ENCODE data around the gene PIK3IP1.

Gene PIK3IP1, protein sequence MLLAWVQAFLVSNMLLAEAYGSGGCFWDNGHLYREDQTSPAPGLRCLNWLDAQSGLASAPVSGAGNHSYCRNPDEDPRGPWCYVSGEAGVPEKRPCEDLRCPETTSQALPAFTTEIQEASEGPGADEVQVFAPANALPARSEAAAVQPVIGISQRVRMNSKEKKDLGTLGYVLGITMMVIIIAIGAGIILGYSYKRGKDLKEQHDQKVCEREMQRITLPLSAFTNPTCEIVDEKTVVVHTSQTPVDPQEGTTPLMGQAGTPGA

DNA sequence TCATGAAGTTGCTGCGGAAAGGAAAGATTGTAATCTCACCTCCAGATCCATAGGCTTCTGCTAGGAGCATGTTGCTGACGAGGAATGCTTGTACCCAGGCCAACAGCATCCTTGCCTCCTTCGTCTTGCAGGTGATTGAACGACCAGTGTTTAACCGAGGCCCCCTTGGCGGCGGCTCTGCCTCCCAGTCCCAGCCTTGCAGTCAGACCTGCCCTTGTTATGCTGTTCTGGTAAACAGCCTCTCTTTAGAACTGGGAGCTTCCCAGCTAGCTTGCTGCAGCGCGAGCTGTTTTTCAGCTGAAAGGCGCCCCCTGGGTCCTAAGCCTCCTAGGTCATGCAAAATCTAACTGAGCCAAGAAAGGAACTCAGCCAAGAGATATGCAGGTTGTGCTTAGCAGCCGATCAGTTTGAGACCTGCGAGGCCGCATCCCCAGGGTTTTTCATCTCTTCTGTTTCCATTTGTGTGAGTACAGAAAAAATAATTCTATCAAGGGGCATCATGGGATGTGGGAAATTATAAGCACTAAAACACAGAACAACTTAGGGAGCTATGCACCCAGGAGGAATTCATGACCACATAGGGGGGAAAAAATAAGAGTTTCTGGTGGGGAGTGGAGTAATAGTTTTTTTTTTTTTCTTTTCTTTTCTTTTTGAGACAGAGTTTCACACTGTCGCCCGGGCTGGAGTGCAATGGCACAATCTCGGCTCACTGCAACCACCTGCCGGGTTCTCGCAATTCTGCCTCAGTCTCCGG lies at the start of gene PIK3IP1:
TSS of gene PIK3IP1 (minus strand) at position 253 of the 754 bp plus-strand sequence. CDS start at position 109, 144 bp downstream.
- peak; percentile 87 to 97 (median 94) for DNase-seq
- intact Hi-C loops (cut with DNase I), result loop anchor here (5.0 kb wide), 1 partner anchor 105 kb away; the partner anchor contains the start of gene DRG1

DNA sequence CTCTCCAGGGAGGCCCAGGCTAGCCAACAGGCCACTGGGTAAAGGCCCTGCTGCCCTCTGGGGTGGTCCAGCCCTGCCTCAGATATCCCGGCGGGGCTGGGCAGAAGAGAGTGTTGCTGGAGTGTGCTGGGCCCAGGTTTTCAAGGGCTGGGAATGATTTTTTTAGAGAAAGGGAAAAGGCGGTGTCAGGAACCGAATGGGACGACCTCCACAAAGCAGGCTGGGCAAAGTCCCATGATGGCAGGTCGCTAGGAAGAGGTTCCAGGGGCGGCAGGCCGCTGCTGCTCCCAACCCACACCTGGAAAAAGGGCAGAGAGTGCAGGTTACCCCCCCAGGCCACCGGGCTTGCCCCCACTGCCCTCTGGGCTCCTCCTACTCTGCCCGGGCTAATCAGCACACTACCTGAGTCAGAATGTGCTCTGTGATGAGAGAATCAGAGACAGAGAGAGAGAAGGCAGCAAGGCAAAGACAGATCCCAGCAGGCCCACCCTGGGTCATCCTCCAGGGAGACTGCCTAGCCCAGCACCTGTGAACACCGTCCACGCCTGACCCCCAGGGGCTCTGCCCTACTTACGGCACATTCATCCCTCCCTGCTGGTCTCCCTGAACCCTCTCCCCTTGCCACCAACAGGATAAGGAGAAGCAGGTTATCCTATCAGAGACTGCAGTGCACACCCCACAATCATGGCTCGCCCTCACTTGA lies 49.2 kb upstream of the PIK3IP1 start:
- intact Hi-C loops (cut with DNase I), result no loop called here
- no peak for DNase-seq

DNA sequence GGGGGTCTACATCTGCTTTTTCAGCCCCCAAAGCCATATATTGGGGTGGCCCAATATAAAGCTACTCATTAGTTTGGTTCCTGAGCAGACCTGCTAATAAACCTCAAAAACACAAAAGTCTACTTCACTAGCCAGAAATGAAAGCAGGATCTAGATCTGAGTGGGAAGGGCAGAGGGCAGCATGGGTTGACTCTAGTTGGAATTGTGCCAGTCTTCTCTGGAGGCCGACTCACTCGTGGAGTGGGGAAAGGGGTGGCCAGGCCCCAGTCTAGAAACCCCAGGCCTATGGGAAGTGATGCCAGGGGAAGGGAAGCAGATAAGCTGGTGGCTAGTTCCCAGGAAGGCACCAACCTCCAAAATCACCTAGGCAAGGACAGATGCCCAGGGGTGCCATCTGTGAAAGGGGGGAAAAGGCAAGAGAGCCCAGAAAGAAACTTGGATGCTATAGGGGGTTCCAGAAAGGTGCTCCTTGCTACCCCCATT lies 48.5 kb upstream of the PIK3IP1 start:
- intact Hi-C loops (cut with DNase I), result no loop called here

DNA sequence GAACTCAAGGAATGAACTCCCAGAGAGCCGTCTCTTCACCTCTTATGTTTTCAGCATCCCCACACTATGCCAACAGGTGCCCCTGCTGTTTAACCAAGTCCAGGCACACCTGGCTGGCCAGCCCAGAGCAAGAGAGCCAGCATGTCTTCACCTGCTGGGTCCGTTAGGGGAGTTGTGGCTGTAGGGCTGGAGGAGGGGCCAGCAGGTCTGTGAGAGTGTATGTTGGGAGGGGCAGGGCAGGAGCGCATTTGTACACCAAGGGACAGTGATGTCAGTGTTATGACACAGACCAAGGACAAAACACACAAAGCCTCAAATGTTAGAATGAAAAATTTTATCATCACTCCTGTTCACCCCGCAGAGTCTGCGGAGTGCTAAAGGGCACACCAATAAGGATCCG lies 48.1 kb upstream of the PIK3IP1 start:
- no peak for DNase-seq

More for the DNA sequence above, 48.5 kb upstream of the PIK3IP1 start:
- DNase-seq, result no peak

DNA sequence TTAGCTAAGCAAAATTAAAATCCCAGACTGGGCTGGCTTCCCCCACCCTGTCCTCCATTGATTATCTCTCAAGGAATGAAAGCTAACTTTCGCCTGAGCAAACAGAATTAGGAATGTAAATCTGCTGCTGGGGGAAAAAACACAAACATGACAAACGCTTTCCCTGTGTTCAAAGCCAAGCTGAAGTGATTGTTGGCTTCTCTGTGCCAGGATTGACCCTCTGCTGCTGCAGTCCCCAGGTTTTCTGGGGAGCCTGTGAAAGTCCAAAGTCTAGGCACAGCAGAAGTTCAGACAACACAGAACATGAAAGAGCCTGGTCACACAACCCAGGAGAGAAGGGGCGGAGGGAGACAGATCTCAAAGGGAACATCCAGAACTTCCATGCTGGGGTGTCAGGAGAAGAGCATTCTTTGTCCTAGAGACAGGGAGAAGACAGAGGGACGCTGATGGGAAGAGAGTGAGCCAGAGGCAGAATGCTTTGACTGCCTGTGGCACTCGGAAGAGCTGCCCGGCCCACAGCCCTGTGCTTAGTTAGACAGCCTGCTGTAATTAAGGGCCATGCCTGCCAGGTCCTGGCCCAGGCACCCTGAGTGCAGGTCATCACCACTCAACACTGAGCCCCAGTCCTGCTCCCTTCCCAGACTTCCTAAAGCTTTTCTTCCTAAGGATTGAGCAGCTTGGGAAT lies 47.0 kb upstream of the PIK3IP1 start:
- DNase-seq, result no peak
- intact Hi-C loops (cut with DNase I), result no loop called here

More for the DNA sequence above, 48.1 kb upstream of the PIK3IP1 start:
- intact Hi-C loops (cut with DNase I), result no loop called here

DNA sequence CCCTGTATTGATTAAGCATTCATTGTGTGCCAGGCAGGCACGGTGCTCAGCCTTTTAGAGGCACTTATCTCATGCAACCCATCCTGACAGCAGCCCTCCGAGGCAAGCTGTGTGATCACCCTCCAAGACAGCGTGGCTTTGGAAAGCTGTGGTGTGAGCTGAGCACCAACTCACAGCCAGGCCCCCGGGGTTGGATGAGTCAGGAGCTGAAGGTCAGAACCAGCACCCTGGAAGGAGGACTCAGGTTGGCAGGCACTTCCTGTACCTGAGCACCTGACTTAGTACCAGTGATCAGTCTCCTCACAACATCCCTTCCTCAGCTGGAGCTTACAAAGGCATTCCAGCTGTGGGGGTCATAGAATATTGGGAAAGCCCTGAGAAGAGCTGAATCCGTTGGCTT lies 44.9 kb upstream of the PIK3IP1 start:
- no peak for DNase-seq
- intact Hi-C loops (cut with DNase I), result no loop called here

DNA sequence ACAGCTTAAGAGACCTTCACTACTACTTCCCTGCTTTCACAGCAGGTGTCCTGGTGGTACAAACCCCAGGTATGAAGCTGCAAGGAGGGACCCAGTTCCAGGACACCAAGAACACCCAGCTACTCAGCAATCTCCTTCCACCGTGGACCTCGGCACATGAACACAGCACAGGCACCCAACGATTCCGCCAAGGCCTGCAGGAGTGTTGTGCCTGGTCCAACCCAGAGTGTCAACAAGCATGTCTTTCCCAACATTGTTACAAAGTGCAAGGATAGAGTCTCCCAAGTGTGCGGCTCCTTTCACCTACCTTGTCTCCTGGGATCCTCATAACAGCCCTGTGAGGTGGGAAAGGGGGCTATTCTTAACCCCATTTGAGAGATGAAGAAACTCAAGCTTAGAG lies 42.0 kb upstream of the PIK3IP1 start:
- DNase-seq, result no peak
- intact Hi-C loops (cut with DNase I), result no loop called here

DNA sequence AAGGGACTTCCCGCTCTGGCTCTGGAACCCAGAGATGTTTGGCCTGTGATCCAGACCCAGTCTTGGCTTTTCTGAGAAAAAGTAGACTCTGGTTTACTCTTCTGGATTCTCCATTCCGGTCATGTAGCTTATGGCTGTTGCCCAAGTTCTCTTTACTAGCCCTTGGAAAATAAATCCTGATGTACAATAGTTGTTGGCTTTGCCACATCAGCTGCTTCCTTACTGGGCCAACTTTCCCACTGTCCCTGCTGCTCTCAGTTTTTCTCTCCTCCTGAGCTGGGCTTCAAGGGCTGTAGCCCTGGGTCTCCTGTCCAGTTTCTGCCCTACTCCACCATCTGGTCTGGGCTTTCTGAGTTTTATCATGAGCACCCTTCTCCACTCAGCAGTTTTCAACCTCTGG lies 41.4 kb upstream of the PIK3IP1 start:
- intact Hi-C loops (cut with DNase I), result no loop called here
- DNase-seq, result peak in 5 of 42 donors; percentile 21 to 40 (median 33)

DNA sequence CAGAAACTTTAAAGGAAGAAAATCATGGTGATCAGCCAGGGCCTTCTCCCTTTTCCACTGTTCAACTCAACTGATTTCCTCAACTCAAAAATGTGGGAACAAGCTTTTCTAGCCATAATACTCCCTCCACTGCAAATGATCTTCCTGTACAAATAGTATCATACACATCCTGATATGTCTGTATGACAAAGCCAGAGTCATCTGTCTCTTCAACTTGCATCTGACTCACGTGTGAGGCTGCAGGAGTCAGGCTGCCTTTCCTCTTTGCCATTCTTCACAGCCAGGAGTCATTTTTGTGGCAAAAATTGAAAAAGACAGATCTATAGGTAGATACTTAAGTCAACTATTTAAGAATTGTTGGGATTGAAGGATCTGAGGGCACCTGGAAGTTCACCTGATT lies 40.6 kb upstream of the PIK3IP1 start:
- intact Hi-C loops (cut with DNase I), result no loop called here

DNA sequence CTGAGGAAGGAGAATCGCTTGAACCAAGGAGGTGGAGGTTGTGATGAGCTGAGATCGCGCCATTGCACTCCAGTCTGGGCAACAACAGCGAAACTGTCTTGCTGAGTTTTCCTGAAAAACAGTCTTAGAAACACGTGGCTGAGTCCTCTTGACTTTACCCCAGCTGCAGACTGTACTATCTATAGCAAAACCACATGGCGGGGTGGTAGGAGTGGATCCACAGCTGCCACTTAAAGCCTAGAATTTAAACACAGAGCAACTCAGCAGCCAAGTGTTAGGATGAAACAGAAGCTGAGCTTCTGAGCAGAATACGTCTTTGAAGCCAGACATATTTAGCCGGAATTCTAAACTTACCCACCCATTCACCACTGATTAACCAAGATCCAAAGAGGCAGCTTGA lies 39.7 kb upstream of the PIK3IP1 start:
- intact Hi-C loops (cut with DNase I), result no loop called here
- DNase-seq, result peak in 25 of 42 donors; percentile 9 to 88 (median 57)

More for the DNA sequence above, 40.6 kb upstream of the PIK3IP1 start:
- DNase-seq, result peak in 2 of 42 donors; percentile 28 to 45

DNA sequence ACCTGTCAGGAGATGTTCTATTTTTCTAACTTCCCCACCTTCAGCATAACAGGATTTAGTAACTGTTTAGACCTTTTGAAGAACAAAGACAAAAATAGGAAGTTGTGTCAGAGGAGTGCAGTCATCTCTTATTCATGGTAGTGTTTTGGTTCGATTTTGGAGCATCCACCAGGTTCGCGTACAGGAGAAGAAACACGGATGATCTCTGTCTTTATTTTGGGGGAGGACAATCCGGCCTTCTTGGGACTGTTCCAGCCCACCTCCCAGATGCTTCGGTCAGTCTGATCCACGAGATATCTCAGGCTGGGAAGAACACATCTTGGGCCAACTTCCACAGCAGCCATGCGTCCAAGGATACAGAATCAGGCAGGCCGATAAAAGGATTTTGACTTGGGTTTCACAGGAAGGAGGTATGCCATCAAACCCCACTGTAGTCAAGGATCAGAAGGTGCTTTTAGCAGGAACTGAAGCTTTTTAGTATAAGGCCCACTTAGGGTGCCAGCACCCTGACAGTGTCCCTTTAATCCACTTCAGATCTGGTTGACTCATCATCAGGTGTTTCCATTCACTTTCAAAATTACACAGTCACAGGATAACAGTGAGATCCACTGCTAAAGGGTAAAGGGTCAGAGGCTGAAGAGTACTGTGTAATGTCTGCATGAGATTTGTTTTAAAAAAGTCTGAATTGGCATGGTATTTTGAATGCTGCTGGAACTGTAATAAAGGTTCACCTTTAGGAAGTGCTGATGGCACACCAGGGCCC lies 37.3 kb upstream of the PIK3IP1 start:
- peak in 1 of 42 donors; percentile 9 for DNase-seq
- intact Hi-C loops (cut with DNase I), result no loop called here

DNA sequence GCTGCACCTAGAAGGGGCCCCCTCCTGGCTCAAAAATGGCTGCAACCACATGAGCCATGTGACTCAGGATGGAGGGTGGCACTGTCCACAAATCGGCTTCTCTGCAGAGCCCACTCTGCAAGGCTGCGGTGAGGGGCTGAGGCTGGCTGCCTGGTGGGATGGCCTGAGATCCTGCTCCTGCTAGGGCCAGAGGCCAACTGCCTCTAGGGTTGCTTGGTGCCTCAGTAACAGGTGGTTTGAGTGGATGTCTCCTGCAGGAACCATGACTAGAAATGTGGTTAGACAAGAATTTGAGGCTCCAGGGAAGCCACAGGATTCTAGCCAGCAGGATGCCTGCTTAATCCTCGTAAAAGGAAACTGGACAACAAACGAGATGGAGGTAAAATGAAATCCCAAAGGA lies 36.7 kb upstream of the PIK3IP1 start:
- intact Hi-C loops (cut with DNase I), result no loop called here
- DNase-seq, result no peak

DNA sequence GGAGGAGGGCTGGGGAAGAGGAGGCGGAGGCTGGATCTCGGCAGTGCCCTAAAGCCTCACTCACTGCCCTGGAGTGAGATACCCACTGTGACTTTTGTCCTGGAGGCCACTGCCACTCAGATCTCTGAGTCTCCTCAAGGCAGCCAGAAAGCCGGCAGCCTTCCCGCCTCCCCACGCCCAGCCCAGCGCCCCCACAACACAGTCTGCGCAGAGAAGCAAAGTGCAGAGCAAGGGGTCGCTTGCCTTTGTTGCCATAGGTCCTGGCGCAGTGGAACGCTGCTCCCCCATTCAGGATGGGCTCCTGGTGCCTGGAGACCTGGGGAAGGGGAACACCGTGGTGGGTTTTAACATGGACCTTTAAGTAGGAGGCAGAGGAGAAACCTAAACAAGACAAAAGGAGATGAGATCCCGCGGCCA lies 36.3 kb upstream of the PIK3IP1 start:
- intact Hi-C loops (cut with DNase I), result no loop called here
- DNase-seq, result no peak

DNA sequence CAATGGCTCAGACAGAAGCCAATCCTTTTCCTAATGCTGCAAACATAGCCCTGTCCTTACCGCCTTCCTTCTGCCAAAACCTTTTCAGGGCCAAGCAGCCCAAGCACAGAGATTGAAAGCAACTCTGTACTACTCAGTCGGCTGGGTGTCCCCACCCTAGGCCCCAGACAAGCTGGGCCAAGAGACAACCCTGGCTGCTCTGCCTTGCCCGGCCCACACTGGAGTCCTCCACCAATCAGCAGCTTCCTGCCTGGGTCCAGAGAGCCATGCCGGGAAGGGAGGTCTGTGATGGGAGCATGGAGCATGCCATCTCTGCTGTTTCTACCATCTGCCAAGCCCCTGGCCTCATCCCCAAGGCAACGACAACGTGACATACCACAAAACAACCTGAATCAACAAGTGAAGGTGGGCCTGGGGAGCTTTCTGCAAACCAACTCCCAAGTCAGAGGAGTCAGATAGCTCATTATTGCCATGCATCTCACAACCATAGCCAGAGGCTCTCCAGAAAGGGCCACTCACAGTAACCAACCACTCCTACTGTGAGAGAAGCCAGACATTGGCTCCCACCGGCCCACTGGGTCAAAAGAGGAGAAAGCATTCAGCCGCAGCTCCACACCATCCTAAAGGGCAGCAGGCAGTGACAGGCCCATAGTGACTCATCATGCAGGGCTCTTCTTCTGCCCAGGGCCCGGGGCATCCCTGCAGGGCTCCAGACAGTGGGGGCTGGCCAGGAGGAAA lies 35.7 kb upstream of the PIK3IP1 start:
- intact Hi-C loops (cut with DNase I), result no loop called here
- peak in 2 of 42 donors; percentile 44 to 49 for DNase-seq

DNA sequence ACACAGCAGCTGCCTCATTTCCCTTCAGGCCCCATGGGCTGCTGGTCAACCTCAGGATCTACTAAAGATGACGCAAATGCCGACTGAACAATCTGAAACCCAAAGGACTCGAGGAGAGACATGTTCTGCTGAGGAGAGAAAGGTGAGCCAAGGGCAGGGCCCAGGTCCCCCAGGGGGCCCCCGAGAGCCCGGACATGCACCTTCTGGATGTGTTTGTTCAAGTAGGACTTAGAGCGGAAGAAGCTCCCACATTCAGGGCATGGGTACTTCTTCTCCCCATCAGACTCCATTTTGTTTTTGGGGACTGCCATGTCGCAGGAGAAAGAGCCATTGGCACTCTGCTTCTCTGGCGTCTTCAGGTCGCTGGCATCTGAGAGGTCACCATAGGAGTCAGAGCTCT lies 34.6 kb upstream of the PIK3IP1 start:
- DNase-seq, result no peak
- intact Hi-C loops (cut with DNase I), result no loop called here

DNA sequence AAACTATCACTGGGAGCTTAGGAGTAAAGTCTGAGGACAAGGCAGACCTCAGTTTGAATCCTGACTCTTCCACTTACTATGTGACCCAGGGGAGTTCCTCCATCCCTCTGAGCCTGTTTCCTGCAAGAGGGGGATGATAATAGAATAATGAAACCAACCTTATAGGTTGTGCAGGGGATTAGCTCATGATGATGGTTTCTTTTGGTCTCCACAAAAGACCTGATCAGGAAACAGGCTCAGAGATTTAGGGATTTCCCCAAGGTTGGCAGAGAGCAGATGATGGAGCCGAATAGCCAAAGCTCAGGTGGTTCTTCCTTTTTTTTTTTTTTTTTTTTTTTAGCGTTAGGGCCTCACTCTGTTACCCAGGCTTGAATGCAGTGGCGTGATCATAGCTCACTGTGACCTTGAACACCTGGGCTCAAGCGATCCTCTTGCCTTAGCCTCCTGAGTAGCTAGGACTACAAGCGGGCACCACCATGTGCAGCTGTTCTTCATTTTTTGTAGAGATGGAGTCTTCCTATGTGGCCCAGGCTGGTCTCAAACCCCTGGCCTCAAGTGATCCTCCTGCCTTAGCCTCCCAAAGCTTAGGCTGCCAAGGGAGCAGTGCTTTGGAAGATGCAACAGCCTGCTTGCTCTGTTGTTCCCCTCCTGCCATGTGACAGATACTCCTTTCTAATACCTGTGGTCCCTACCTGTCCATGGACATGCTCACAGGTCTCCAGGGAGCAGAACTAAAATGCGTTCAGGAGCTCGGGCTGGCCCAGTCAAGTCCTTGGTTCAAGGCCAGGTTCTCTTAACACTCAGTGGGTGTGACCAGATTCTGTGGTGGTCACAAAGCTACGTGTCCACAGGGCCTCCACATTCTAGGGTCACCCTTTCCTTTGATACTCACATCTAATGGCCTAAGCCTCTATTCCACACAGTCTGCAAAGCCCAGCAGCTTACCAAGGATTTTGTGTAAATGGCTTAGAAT lies 31.6 kb upstream of the PIK3IP1 start:
- intact Hi-C loops (cut with DNase I), result no loop called here
- DNase-seq, result no peak

DNA sequence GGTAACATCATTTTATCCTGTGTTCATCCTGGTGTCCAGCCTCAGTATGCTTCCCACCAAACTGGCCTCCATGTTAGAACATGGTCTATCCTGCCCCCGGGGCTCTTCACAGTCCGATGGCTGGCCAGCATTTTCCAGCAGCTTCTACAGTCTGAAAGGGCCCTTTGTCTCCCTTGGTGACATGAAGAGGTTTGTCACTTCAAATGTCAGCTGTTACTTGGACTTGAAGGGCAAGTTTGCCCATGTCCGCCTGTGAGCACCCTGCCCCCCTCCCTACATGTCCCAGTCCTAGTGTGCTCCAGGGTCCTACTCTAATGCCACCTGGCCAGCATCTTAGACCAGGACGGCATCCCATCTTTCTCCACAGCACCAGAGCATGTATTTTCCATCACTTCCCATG lies 29.1 kb upstream of the PIK3IP1 start:
- DNase-seq, result peak in 18 of 42 donors; percentile 27 to 70 (median 42)
- intact Hi-C loops (cut with DNase I), result no loop called here
